Esophagus muscularis mucosa (tissue), 4 donors: ENCODE results near the gene EML2. TPM values are rescaled to one million over a fixed set of nuclear protein-coding genes. Genes with fewer than 3 reads are reported as not detected.
A peak's percentile ranks its signal among the peaks of the same experiment; 100 is the strongest.

Experiments used
- DNase-seq: peaks from one replicate; pipeline ENCODE4 v3.0.0-alpha.2; 2017; ENCODE audit errors: extremely low spot score
- H3K27ac ChIP-seq, 4 donors: fragments of 200-600 bp; sonication (generic); replicated peaks in 1 of 4; 1 replicate in 3 of 4; 2 replicates in 1 of 4; pipeline ENCODE4 v1.5.1; 2016 to 2019; ENCODE audit warnings: mild to moderate bottlenecking in 1 of 4
- H3K27me3 ChIP-seq, 4 donors: fragments of 200-600 bp; sonication (generic); one replicate each; pipeline versions ENCODE4 v1.5.1 to v1.6.0; 2016 to 2019
- H3K36me3 ChIP-seq, 4 donors: fragments of 200-600 bp; sonication (generic); one replicate each; pipeline ENCODE4 v1.5.1; 2016 to 2019
- H3K4me1 ChIP-seq, 4 donors: fragments of 200-600 bp; sonication (generic); one replicate each; pipeline ENCODE4 v1.5.1; 2016 to 2019
- H3K4me3 ChIP-seq, 4 donors: fragments of 200-600 bp; sonication (generic); 1 replicate in 2 of 4; 2 replicates in 2 of 4; pipeline ENCODE4 v1.5.1; 2016 to 2019; ENCODE audit warnings: mild to moderate bottlenecking in 4 of 4, moderate library complexity in 1 of 4
- H3K9me3 ChIP-seq, 4 donors: fragments of 200-600 bp; sonication (generic); 1 replicate in 3 of 4; 2 replicates in 1 of 4; pipeline ENCODE4 v1.5.1; 2016 to 2019
- CTCF ChIP-seq, 3 experiments: fragments of 200-600 bp in 2 of 3; fragments of 450-650 bp in 1 of 3; sonication (generic) in 2 of 3; IDR thresholded peaks; one replicate each; pipeline ENCODE4 v1.5.1; 2017 to 2019; ENCODE audit warnings: antibody characterized with exemption in 3 of 3, mild to moderate bottlenecking in 2 of 3, moderate library complexity in 1 of 3
- EP300 ChIP-seq: sonication (generic); formaldehyde crosslinking; IDR thresholded peaks from one replicate; pipeline ENCODE4 v1.6.1; 2017; ENCODE audit warnings: antibody characterized with exemption
- POLR2A ChIP-seq: fragments of 450-650 bp; IDR thresholded peaks from one replicate; pipeline ENCODE4 v1.6.1; 2017; ENCODE audit warnings: antibody characterized with exemption, moderate library complexity, mild to moderate bottlenecking, low read depth
- POLR2AphosphoS5 ChIP-seq, 2 donors: sonication (generic); formaldehyde crosslinking; IDR thresholded peaks; one replicate each; pipeline ENCODE4 v1.6.1; 2017; ENCODE audit warnings: antibody characterized with exemption in 2 of 2
- WGBS: methylation state at CpG from one replicate; pipeline ENCODE4 v1.1.5; 2018; 5-methylcytosine and 5-hydroxymethylcytosine counted together
- intact Hi-C: fragments of 100-400 bp; cut with DNase I; formaldehyde crosslinking; loops from one replicate; pipeline ENCODE4 v1.15.1; 2023
- total RNA-seq, 4 donors: library from RNA; depleted of rRNA; stranded (reverse); fragments of >200 nt; gene quantifications; one replicate each; pipeline versions ENCODE4 v1.1.0 to v1.2.1, GENCODE V29; 2016

Gene EML2
- total RNA-seq, 4 donors from 2014 or later: 12.0 to 28.4 (median 18.3) TPM

- intact Hi-C loops: no loop called here
- WGBS: 71% methylated on average over 3 of the region's 3 CpGs
- DNase-seq: no peak
- Histone ChIP-seq H3K4me1 (no peaks in the 10 kb centered on the region), H3K36me3 (no peaks in the 10 kb centered on the region), H3K9me3 (no peaks in the 10 kb centered on the region), H3K27ac (no peak overlapping the region), H3K4me3 (no peak overlapping the region), H3K27me3 (peaks cover 0 to 28% (median 0%) of the 10 kb centered on the region in 4 donors)
- TF ChIP-seq POLR2A (no peak), CTCF (IDR thresholded peaks at IDR 0.05) (no peak), EP300 (no peak), POLR2AphosphoS5 (IDR thresholded peaks at IDR 0.05) (no peak)
Observed at GRCh38 chr19:45655073-45655472, 15.9 kb upstream of the EML2 start.

DNA sequence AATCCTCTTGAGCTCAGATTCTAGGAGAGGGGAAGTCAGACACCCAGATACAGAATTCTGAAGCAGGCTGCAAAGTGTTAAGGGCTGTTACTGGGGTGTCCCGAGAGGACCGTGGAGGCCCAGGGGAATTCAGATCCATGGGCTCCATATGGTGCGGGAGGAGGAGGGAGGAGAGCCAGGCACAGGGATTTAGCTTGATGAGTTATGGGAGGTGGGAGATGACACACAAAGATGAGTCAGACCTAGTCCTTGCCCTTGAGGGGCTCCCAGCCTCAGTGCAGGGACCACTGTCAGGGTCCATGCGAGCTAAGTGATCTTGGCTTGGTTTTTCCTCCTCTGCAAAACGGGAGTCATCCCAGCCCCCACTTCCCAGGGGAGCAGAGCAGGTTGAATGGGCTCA, 14.4 kb upstream of the EML2 start:
- Histone ChIP-seq H3K9me3 (no peaks in the 10 kb centered on the region), H3K4me1 (no peaks in the 10 kb centered on the region), H3K27me3 (peaks cover 0 to 26% (median 0%) of the 10 kb centered on the region in 4 donors), H3K4me3 (no peak overlapping the region), H3K27ac (no peak overlapping the region), H3K36me3 (no peaks in the 10 kb centered on the region)
- WGBS: 47% methylated on average over 5 of the region's 5 CpGs
- no peak for DNase-seq
- TF ChIP-seq POLR2A (no peak), CTCF (IDR thresholded peaks at IDR 0.05) (no peak), POLR2AphosphoS5 (IDR thresholded peaks at IDR 0.05) (no peak), EP300 (no peak)
- intact Hi-C loops: no loop called here

- 65% methylated on average over 3 of the region's 3 CpGs for WGBS
Observed at GRCh38 chr19:45650722-45651121, 11.5 kb upstream of the EML2 start.

GRCh38 chr19:45646345-45646698, 7.1 kb upstream of the EML2 start:
- Histone ChIP-seq H3K27me3 (peaks cover 0 to 56% (median 12%) of the 10 kb centered on the region in 4 donors), H3K27ac (no peak overlapping the region), H3K4me1 (peaks cover 18 to 40% (median 39%) of the 10 kb centered on the region in 4 donors), H3K36me3 (no peaks in the 10 kb centered on the region), H3K9me3 (no peaks in the 10 kb centered on the region), H3K4me3 (peak overlapping the region; percentile 38 to 52 (median 46))
- intact Hi-C loops: no loop called here
- WGBS: 15% methylated on average over 9 of the region's 9 CpGs
- TF ChIP-seq POLR2AphosphoS5 (IDR thresholded peaks at IDR 0.05): no peak
- no peak for TF ChIP-seq POLR2A
- no peak for TF ChIP-seq CTCF (IDR thresholded peaks at IDR 0.05)
- no peak for TF ChIP-seq EP300
- no peak for DNase-seq

More at GRCh38 chr19:45650722-45651121, 11.5 kb upstream of the EML2 start:
- H3K9me3 ChIP-seq: no peaks in the 10 kb centered on the region
- no peak overlapping the region for H3K27ac ChIP-seq
- H3K27me3 ChIP-seq: peaks cover 0 to 30% (median 3%) of the 10 kb centered on the region in 4 donors
- DNase-seq: no peak
- peaks cover 6 to 8% (median 7%) of the 10 kb centered on the region in 4 donors for H3K4me1 ChIP-seq
- H3K36me3 ChIP-seq: no peaks in the 10 kb centered on the region
- intact Hi-C loops: no loop called here
- no peak overlapping the region for H3K4me3 ChIP-seq
- TF ChIP-seq EP300: no peak
- TF ChIP-seq CTCF (IDR thresholded peaks at IDR 0.05): no peak
- TF ChIP-seq POLR2A: no peak
- TF ChIP-seq POLR2AphosphoS5 (IDR thresholded peaks at IDR 0.05): no peak

DNA sequence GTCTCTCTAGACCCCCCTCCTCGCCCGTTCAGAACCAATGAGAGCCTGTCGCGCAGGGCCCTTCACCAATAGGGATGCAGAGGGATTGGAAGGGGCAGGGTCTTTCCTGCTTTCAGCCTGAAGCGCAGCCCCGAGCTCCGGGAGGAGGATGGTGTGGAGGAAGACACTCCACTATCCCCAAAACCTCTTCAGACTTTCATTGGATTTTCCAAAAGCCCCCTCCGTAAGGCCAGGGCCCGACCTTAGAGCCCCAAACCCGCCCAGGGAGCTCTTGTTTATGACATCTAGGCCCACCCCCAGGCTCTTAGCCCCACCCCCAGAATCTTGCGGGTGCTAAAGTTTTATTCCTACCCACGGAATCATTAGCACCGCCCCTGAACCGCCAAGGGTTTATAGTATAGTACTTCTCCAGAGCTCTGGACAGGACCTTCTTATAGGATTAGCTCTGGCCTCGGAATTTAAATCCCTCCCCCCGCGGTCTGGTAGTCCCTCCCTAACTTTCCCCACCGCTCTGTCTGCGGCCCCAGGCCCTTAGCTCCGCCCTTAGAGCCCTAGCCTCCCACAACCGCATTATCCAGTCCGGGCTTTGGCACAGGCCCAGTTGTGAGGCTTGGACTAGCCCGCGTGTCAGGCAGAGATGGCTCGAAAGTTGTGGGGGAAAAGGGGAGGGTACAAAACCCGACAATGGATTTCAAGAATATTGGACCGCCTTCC, 6.6 kb upstream of the EML2 start:
- no peak overlapping the region for H3K27ac ChIP-seq
- intact Hi-C loops: no loop called here
- H3K4me1 ChIP-seq: peaks cover 22 to 45% (median 44%) of the 10 kb centered on the region in 4 donors
- no peak for DNase-seq
- peak overlapping the region; percentile 38 to 52 (median 46) for H3K4me3 ChIP-seq
- no peaks in the 10 kb centered on the region for H3K36me3 ChIP-seq
- H3K9me3 ChIP-seq: no peaks in the 10 kb centered on the region
- H3K27me3 ChIP-seq: peaks cover 0 to 56% (median 12%) of the 10 kb centered on the region in 4 donors
- TF ChIP-seq POLR2AphosphoS5 (IDR thresholded peaks at IDR 0.05) (no peak), POLR2A (no peak), CTCF (IDR thresholded peaks at IDR 0.05) (no peak), EP300 (no peak)
- WGBS: 1% methylated on average over 19 of the region's 27 CpGs
